Gastroesophageal sphincter (tissue), 3 donors: ENCODE data around the gene GRB14.

ENCODE experiments used
- CTCF ChIP-seq, 4 experiments: fragments of 200-600 bp in 2 of 4; fragments of 450-650 bp in 2 of 4; sonication (generic) in 1 of 4; IDR thresholded peaks; one replicate each; pipeline ENCODE4 v1.5.1; 2017 to 2019; ENCODE audit warnings: antibody characterized with exemption in 4 of 4, mild to moderate bottlenecking in 2 of 4, moderate library complexity in 2 of 4
- POLR2A ChIP-seq, 2 donors: fragments of 450-650 bp; IDR thresholded peaks; one replicate each; pipeline ENCODE4 v1.6.1; 2017; ENCODE audit warnings: antibody characterized with exemption in 2 of 2, mild to moderate bottlenecking in 2 of 2, moderate library complexity in 1 of 2
- POLR2AphosphoS5 ChIP-seq: sonication (generic); formaldehyde crosslinking; IDR thresholded peaks from one replicate; pipeline ENCODE4 v1.6.1; 2017; ENCODE audit warnings: antibody characterized with exemption

DNA sequence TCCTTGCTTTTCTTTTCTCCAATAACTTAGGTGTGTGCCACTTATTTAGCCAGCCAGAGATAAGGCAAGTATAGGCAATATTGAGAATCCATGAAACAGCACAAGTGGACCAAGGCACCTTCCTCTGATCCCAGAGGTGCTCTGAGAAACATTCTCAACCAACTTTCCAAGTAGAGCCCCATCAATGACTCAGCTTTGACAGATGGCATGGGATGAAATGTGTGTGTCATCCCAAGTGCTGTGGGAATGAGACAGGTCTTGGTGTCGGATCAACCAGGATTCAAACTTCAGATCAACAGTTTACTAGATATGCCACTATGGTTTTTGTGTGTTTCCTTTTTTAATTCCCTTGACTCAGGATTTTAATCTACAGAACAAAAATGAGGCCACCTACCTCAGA is 164.0 kb downstream of the GRB14 start:
- TF ChIP-seq CTCF (IDR thresholded peaks at IDR 0.05) (no peak), POLR2A (IDR thresholded peaks at IDR 0.05) (no peak), POLR2AphosphoS5 (no peak)
